ENCODE results near the gene TEKT2. TPM values are rescaled to one million over a fixed set of nuclear protein-coding genes. Genes with fewer than 3 reads are reported as not detected.

The TEKT2 gene
- polyA plus RNA-seq, 4 donors: 9.4 to 14.3 (median 11.5) TPM

DNA sequence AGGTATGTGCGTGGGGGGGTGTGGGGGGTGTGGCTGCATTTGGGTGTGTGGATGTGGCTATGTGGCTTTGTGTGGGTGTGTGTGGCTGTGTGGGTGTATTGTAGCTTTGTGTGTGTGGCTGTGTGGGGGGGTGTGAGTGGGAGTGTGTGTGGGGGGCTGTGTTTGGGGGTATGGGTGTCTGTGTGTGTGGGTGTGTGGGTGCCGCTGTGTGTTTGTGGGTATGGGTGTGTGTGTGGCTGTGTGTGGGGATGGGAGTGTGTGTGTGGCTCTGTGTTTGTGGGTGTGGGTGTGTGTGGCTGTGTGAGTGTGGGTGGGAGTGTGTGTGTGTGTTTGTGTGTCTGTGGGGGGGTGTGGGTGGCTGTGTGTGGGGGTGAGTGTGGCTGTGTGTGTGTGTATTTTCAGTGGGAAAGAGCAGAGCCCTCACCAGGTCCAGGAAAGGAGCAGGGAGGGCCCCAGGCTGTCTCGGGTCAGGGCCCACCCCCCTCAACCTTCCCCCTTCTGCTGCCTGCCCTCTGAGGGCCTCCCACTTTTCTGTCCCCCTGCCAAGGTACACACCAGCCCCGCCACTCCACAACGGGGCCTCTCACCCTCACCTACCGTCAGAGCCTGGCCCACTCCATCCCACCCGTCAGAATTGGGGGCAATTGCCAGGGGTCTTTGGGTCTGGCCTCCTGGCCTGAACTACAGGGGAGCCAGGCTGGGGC is 43.1 kb downstream of the TEKT2 start:
- DNase-seq (ENCODE audit: low read depth in 4 of 4, low spot score in 2 of 4): no peak

- no peak for DNase-seq (ENCODE audit: low read depth in 4 of 4, low spot score in 2 of 4)
Measured at GRCh38 chr1:36128126-36128904, 44.4 kb downstream of the TEKT2 start.

DNA sequence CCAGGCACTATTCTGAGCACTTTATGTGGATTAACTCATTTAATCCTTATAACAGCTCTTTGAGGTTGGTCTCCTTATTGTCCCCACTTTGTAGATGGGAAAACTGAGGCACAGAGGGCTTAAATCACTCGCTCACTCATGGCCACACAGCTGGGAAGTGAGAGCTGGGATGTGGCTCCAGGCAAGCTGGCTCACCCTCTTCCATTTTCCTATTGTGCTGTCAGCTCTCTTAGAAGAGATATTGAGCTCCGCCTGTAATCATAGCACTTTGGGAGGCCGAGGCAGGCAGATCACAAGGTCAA is 45.0 kb downstream of the TEKT2 start:
- DNase-seq (ENCODE audit: low read depth in 4 of 4, low spot score in 2 of 4): no peak

DNA sequence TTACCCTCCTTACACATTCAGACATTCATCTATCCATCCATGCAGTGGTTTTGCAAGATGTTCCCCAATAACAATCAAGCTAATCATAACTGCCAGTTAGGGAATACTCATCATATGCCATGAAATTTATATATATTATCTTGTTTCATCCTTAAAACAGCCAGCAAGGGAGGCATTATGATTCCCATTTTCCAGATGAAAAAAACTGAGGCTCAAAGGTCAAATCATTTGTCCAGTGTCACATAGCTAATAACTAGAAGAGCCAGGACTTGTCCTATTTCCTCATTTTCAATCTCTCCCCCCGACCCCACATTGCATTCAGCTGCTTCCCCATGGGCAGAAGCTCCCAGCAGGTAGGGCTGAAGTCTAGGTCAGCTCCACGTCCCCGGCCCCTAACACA is 48.1 kb downstream of the TEKT2 start:
- DNase-seq (ENCODE audit: low read depth in 4 of 4, low spot score in 2 of 4): no peak

DNA sequence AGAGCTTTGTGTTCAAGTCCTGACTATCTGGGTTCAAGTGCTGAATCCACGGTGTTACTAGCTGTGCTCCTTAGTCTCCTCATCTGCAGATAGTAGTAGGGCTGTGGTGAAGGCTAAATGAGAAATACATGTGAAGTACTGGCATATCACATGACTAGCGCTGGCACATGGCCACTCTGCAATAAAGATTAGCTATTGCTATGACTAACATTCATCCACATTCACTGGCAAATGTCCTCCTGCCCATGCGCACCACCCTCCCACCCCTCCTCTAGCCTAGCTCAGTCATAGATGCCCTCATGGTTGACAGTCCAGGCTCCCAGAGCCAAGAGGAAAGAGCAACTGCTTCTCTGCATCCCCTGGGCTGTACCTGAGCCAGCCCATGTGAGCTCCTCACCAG is 49.6 kb downstream of the TEKT2 start:
- DNase-seq (ENCODE audit: low read depth in 4 of 4, low spot score in 2 of 4): no peak

DNA sequence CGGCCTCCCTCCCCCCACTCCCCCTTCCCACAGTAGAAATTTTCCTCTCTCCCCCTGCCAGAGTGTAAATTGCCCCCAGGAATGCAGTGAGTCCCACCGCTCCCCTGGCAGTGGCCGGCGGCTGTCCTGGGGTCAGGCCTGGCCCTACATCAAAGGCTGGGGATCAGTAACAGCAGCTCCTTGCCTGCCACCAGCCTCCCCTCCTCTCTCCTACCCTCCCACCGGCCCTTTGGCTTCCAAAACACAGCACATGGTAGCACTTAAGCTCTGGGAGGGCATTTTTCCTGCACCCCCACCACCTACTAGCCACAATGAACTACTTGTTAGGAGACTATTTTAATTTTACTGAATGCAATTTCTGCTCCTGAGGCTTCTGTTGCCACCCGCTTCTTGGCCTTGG is 50.1 kb downstream of the TEKT2 start:
- DNase-seq (ENCODE audit: low read depth in 4 of 4, low spot score in 2 of 4): no peak

- no peak for DNase-seq (ENCODE audit: low read depth in 4 of 4, low spot score in 2 of 4)
Measured at GRCh38 chr1:36134505-36135329, 50.8 kb downstream of the TEKT2 start.

DNA sequence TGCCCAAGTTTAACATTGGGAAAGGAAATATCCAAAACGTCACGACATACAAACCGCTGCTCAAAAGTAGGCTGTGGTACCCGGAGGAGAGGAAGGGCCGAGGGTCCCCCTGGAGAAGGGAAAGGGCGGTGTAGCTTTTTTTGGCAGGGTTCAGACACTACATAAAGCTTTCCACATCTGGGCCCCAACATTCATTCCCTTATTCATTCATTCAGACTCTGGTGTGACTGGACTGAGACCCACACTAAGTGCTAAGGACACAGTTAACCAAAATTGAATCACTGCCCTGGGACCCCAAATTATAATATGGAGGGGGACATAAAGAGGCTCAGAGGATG is 51.4 kb downstream of the TEKT2 start:
- no peak for DNase-seq (ENCODE audit: low read depth in 4 of 4, low spot score in 2 of 4)

DNA sequence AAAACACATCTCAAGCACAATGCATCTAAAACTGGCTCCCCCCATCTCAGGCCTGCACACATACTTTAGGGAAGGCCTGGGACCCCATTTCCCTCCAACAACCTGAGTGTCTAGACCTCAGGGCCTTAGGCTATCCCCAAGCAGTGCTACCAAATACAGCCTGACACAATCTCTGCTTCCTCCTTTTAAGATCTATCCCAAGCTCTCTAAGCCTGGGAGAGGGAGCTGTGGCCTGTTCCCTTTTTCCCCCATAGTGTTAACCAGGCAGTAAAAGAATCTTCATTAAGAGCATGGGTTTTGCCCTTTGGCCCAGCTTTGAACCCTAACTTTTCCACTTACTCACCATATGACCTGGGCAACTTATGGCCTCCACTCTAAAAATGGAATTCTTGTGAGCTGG is 51.9 kb downstream of the TEKT2 start:
- no peak for DNase-seq (ENCODE audit: low read depth in 4 of 4, low spot score in 2 of 4)

DNA sequence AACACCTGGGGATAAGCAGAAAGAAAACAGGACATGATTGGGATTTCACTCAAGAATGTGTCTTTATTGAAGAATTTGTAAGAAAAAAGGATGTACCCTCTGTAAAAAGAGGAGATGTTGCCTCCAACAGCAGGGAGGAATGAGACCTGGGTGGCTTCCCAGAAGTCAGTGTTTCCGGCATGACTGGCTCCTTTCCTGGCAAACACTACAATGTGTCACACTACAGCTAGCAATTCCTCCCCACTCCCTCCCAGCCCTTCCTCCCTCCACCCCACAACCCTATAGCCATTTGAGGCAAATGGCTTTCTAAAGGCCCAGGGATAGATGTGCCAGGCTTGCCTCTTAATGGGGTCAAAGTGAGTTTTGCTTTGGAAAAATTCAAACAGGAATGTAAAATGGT is 52.6 kb downstream of the TEKT2 start:
- DNase-seq (ENCODE audit: low read depth in 4 of 4, low spot score in 2 of 4): no peak

DNA sequence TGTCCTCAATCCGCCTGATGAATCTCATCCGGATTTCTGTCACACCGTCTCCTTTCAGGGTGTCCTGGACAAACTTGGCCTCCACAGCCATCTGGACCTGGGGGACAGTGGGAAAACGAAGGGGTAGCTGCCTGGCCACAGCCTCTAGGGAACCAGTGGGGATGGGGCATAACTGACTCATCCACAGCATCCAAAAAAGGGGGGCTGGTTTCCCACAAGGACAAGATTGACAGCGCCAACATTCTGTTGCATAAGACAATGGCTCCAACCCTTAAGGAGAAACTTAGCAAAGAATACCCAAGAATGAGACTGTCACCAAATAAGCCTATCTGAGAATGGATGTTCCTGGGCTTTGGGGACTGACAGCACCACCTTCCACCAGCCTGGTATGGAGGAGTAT is 53.3 kb downstream of the TEKT2 start:
- DNase-seq (ENCODE audit: low read depth in 4 of 4, low spot score in 2 of 4): no peak

DNA sequence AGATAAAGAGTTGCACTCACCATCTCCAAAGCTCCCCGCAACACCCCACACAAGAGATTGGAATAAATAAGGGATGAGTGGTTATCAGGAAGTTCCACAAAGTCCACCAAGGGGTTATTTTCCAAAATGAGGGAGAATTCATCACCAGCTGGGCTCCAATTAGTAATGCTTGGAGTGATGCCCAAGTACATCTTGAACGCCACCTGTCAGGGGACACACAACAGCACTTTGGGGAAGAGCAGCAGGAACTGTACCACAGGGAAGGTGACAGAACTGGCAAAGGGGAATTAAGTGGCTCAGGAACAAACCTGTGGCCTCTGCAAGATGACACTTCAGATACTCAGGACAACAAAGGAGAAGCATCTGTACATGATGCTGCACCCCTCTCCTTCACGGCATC is 53.9 kb downstream of the TEKT2 start:
- no peak for DNase-seq (ENCODE audit: low read depth in 4 of 4, low spot score in 2 of 4)

Other genes with a start within 250 kb of the TEKT2 start
- 10 to 100 TPM; 15.0 to 21.3 (median 17.8) TPM for gene AGO1, start 200.9 kb upstream of the TEKT2 start, polyA plus RNA-seq (ENCODE audit: insufficient read length in 4 of 4)
- 10 to 100 TPM in 3 of 4 donors, 1 to 10 TPM in 1; 8.4 to 17.0 (median 13.3) TPM for gene AGO3, start 153.0 kb upstream of the TEKT2 start, polyA plus RNA-seq (ENCODE audit: insufficient read length in 4 of 4)
- gene ADPRS, start 4.8 kb downstream of the TEKT2 start, polyA plus RNA-seq (ENCODE audit: insufficient read length in 4 of 4): 10 to 100 TPM; 31.2 to 38.3 (median 33.4) TPM
- gene COL8A2, start 41.1 kb downstream of the TEKT2 start, polyA plus RNA-seq (ENCODE audit: insufficient read length in 4 of 4): 1 to 10 TPM; 1.6 to 2.8 (median 1.9) TPM
- gene TRAPPC3, start 65.4 kb downstream of the TEKT2 start, polyA plus RNA-seq (ENCODE audit: insufficient read length in 4 of 4): 10 to 100 TPM; 63.0 to 67.7 (median 63.3) TPM
- 10 to 100 TPM; 57.5 to 77.7 (median 66.1) TPM for gene MAP7D1, start 72.1 kb downstream of the TEKT2 start, polyA plus RNA-seq (ENCODE audit: insufficient read length in 4 of 4)
- 100 to 1,000 TPM; 121 to 150 (median 142) TPM for gene THRAP3, start 140.3 kb downstream of the TEKT2 start, polyA plus RNA-seq (ENCODE audit: insufficient read length in 4 of 4)
- 10 to 100 TPM; 18.5 to 40.8 (median 29.9) TPM for gene SH3D21, start 222.3 kb downstream of the TEKT2 start, polyA plus RNA-seq (ENCODE audit: insufficient read length in 4 of 4)
- gene EVA1B, start 239.6 kb downstream of the TEKT2 start, polyA plus RNA-seq (ENCODE audit: insufficient read length in 4 of 4): 100 to 1,000 TPM in 2 of 4 donors, 10 to 100 TPM in 2; 43.1 to 142 (median 86.8) TPM